A549 (cell line): ENCODE measurements around the gene DAB2IP. TPM values are rescaled to one million over a fixed set of nuclear protein-coding genes. Genes with fewer than 3 reads are reported as not detected.

Experiments
- ATAC-seq, 2 experiments: fragments of 200-7000 bp in 1 of 2; fragments of >200 bp in 1 of 2; cut with Nextera tagmentation in 1 of 2; cut with Tn5 transposase in 1 of 2; 3 replicates each; pipeline versions ENCODE4 v1.8.0 to v1.9.1; 2018 to 2020; ENCODE audit warnings: mild to moderate bottlenecking in 1 of 2, moderate library complexity in 1 of 2
- CTCF ChIA-PET: fragments of 300-600 bp; sonication (Branson Sonifier 250); formaldehyde crosslinking; extraction: SDS; loops from one replicate; lab custom pipeline; 2021; ENCODE audit warnings: antibody characterized with exemption, inconsistent platforms; lab: Yijun Ruan, JAX
- POLR2A ChIA-PET: fragments of 350-600 bp; formaldehyde crosslinking; extraction: SDS; loops from one replicate; lab custom pipeline; 2021; ENCODE audit warnings: antibody characterized with exemption, inconsistent platforms; lab: Yijun Ruan, JAX
- DNase-seq, 2 experiments: peaks; one replicate each; pipeline versions ENCODE4 v3.0.0 to v3.0.0-alpha.2; 2011 to 2016; ENCODE audit warnings: low read depth in 1 of 2, low spot score in 1 of 2
- FAIRE-seq: peaks from 2 replicates; lab custom pipeline; 2011; peaks lifted over from hg19 to GRCh38; lab: Jason Lieb, UNC
- H3K27ac ChIP-seq, 2 experiments: fragments of >200 bp; sonication (Bioruptor Twin); formaldehyde crosslinking; 3 replicates each; pipeline ENCODE4 v1.5.1; 2016 to 2017
- H3K4me1 ChIP-seq: fragments of >200 bp; sonication (Bioruptor Twin); formaldehyde crosslinking; 3 replicates; pipeline ENCODE4 v1.6.1; 2016
- H3K4me2 ChIP-seq: fragments of >200 bp; sonication (Bioruptor Twin); formaldehyde crosslinking; 3 replicates; pipeline ENCODE4 v1.6.1; 2016
- H3K4me3 ChIP-seq: fragments of >200 bp; sonication (Bioruptor Twin); formaldehyde crosslinking; 3 replicates; pipeline ENCODE4 v1.5.1; 2016
- H3K9me3 ChIP-seq: fragments of >200 bp; sonication (Bioruptor Twin); formaldehyde crosslinking; 3 replicates; pipeline ENCODE4 v1.6.1; 2016
- ATOH8 ChIP-seq: fragments of 250-450 bp; sonication (Bioruptor Pico); IDR thresholded peaks from 2 replicates; pipeline ENCODE4 v1.5.0; 2020; ENCODE audit warnings: low read depth, mild to moderate bottlenecking, moderate library complexity
- BCL3 ChIP-seq: fragments of >200 bp; sonication (Bioruptor Twin); formaldehyde crosslinking; IDR thresholded peaks from 3 replicates; pipeline ENCODE4 v1.6.1; 2016
- BHLHE40 ChIP-seq: IDR thresholded peaks from 2 replicates; pipeline ENCODE4 v1.6.1; 2012; ENCODE audit warnings: low read depth, low read length, inconsistent platforms
- CBX2 ChIP-seq: fragments of 200-600 bp; sonication (generic); IDR thresholded peaks from 2 replicates; pipeline ENCODE4 v1.6.1; 2016; ENCODE audit warnings: low read depth, mild to moderate bottlenecking, borderline replicate concordance
- E2F6 ChIP-seq: IDR thresholded peaks from 2 replicates; pipeline ENCODE4 v1.6.1; 2012; ENCODE audit warnings: low read depth, borderline replicate concordance
- EHF ChIP-seq: fragments of 250-450 bp; sonication (Bioruptor Pico); IDR thresholded peaks from 2 replicates; pipeline ENCODE4 v1.5.0; 2020; ENCODE audit warnings: mild to moderate bottlenecking
- ELK1 ChIP-seq: fragments of 150-350 bp; IDR thresholded peaks from 2 replicates; pipeline ENCODE4 v1.6.1; 2014; ENCODE audit warnings: low read depth, mild to moderate bottlenecking, low read length
- EP300 ChIP-seq, 2 experiments: fragments of >200 bp; sonication (Bioruptor Twin); formaldehyde crosslinking; IDR thresholded peaks; 2 replicates in 1 of 2; 3 replicates in 1 of 2; pipeline ENCODE4 v1.6.1; 2016 to 2017
- GATA3 ChIP-seq: IDR thresholded peaks from 2 replicates; pipeline ENCODE4 v1.6.1; 2012; ENCODE audit warnings: borderline replicate concordance
- HES2 ChIP-seq: fragments of >200 bp; sonication (Bioruptor Twin); formaldehyde crosslinking; IDR thresholded peaks from 2 replicates; pipeline ENCODE4 v1.6.1; 2016
- HEYL ChIP-seq: fragments of 250-450 bp; sonication (Bioruptor Pico); IDR thresholded peaks from 2 replicates; pipeline ENCODE4 v1.8.0; 2021; ENCODE audit warnings: mild to moderate bottlenecking, moderate library complexity
- HOXB13 ChIP-seq: fragments of 250-450 bp; sonication (Bioruptor Pico); IDR thresholded peaks from 2 replicates; pipeline ENCODE4 v1.5.0; 2020; ENCODE audit warnings: low read depth, mild to moderate bottlenecking, moderate library complexity
- JUN ChIP-seq, 2 experiments: fragments of >200 bp; sonication (Bioruptor Twin); formaldehyde crosslinking; IDR thresholded peaks; 2 replicates in 1 of 2; 3 replicates in 1 of 2; pipeline ENCODE4 v1.6.1; 2016 to 2017
- JUNB ChIP-seq: fragments of >200 bp; sonication (Bioruptor Twin); formaldehyde crosslinking; IDR thresholded peaks from 2 replicates; pipeline ENCODE4 v1.6.1; 2016
- KDM1A ChIP-seq: fragments of 200-600 bp; sonication (generic); IDR thresholded peaks from 2 replicates; pipeline ENCODE4 v1.6.1; 2016; ENCODE audit warnings: low read depth, mild to moderate bottlenecking
- KDM5A ChIP-seq: fragments of 200-600 bp; sonication (generic); IDR thresholded peaks from 2 replicates; pipeline ENCODE4 v1.6.1; 2016; ENCODE audit warnings: antibody characterized with exemption, mild to moderate bottlenecking
- MAX ChIP-seq: IDR thresholded peaks from 2 replicates; pipeline ENCODE4 v1.6.1; 2012
- MAZ ChIP-seq: fragments of 150-350 bp; IDR thresholded peaks from 2 replicates; pipeline ENCODE4 v1.6.1; 2014; ENCODE audit warnings: antibody characterized with exemption, low read depth, low read length, borderline replicate concordance
- MYC ChIP-seq: IDR thresholded peaks from 2 replicates; pipeline ENCODE4 v1.6.1; 2012; ENCODE audit warnings: mild to moderate bottlenecking, inconsistent platforms, low read length, improper control_type of control experiment, borderline replicate concordance
- PBX3 ChIP-seq: IDR thresholded peaks from 2 replicates; pipeline ENCODE4 v1.6.1; 2012
- POLR2AphosphoS2 ChIP-seq: conservative IDR thresholded peaks from 2 replicates; pipeline ENCODE4 v1.6.1; 2012; ENCODE audit warnings: low read length, improper control_type of control experiment, inconsistent platforms
- RAD21 ChIP-seq, 2 experiments: fragments of >200 bp in 1 of 2; sonication (Bioruptor Twin) in 1 of 2; formaldehyde crosslinking in 1 of 2; IDR thresholded peaks in 1 of 2; conservative IDR thresholded peaks in 1 of 2; 2 replicates in 1 of 2; 3 replicates in 1 of 2; pipeline ENCODE4 v1.6.1; 2012 to 2018; ENCODE audit warnings: inconsistent platforms in 1 of 2
- SMC3 ChIP-seq: fragments of >200 bp; sonication (Bioruptor Twin); formaldehyde crosslinking; IDR thresholded peaks from 3 replicates; pipeline ENCODE4 v1.6.1; 2018; ENCODE audit warnings: inconsistent platforms
- SREBF2 ChIP-seq: fragments of 450-650 bp; IDR thresholded peaks from 2 replicates; pipeline ENCODE4 v1.6.1; 2014; ENCODE audit warnings: mild to moderate bottlenecking, moderate library complexity
- ZC3H11A ChIP-seq: fragments of 450-650 bp; IDR thresholded peaks from 2 replicates; pipeline ENCODE4 v1.6.1; 2014; ENCODE audit warnings: antibody characterized with exemption, mild to moderate bottlenecking
- WGBS: methylation state at CpG from one replicate; pipeline ENCODE4 v1.1.6; 2017; ENCODE audit errors: missing lambda C conversion rate; 5-methylcytosine and 5-hydroxymethylcytosine counted together
- polyA plus RNA-seq, 4 experiments: library from polyadenylated mRNA; depleted of rRNA in 3 of 4; stranded (reverse); fragments of >200 nt; fragmentation: RNase III in 1 of 4; extraction: RNeasy Plus Mini Kit Qiagen cat#74134 plus additional on column Dnase treatment in 1 of 4; gene quantifications; 2 replicates in 3 of 4; 3 replicates in 1 of 4; pipeline ENCODE4 v1.2.3, GENCODE V29; 2011 to 2017

The DAB2IP gene
- polyA plus RNA-seq, 2 of the 4 experiments (the other 2 are of a cell fraction) = 9.7 to 13.9 TPM

GRCh38 chr9:121718501-121718900 is 67.1 kb downstream of the DAB2IP start:
- Histone ChIP-seq H3K4me3 (no peak overlapping the region), H3K4me2 (no peak overlapping the region), H3K9me3 (no peaks in the 10 kb centered on the region)
- TF ChIP-seq POLR2AphosphoS2 (no peak), BHLHE40 (no peak), MYC (no peak), HEYL (CRISPR knock-in tag) (no peak), SMC3 (no peak), PBX3 (no peak), E2F6 (no peak), EHF (CRISPR knock-in tag) (no peak), KDM1A (no peak), BCL3 (no peak), MAZ (no peak), HOXB13 (CRISPR knock-in tag) (no peak), JUNB (no peak), RAD21 (conservative IDR thresholded peaks at IDR 0.05 in 1 of 2, IDR thresholded peaks at IDR 0.05 in 1 of 2) (no peak), CBX2 (no peak), MAX (no peak), EP300 (IDR thresholded peaks at IDR 0.05) (no peak), ZC3H11A (no peak), JUN (IDR thresholded peaks at IDR 0.05) (no peak), ELK1 (no peak)
- TF ChIP-seq, all 56 proteins: peak for 0
- ChIA-PET CTCF (interaction anchor here (1.3 to 1.7 kb wide), 3 partner anchors 14 to 83 kb away, joined by 3 to 4 read pairs (median 3); no protein-coding TSS in a partner anchor), POLR2A (no interaction called here)
- FAIRE-seq (no peak), ATAC-seq (no peak), DNase-seq (no peak)
- WGBS = 92% methylated on average over 6 of the region's 6 CpGs
- Histone ChIP-seq H3K4me1 (peaks cover 18% of the 10 kb centered on the region; the same call in 2 of the 3 replicates), H3K27ac (no peak overlapping the region)

GRCh38 chr9:121720311-121721057 is 69.0 kb downstream of the DAB2IP start:
- CTCF ChIA-PET = interaction anchor here (0.8 to 2.8 kb wide), 9 partner anchors 8 to 141 kb away, joined by 3 to 9 read pairs (median 4); no protein-coding TSS in a partner anchor
- H3K27ac ChIP-seq = no peak overlapping the region
- H3K9me3 ChIP-seq = no peaks in the 10 kb centered on the region
- DNase-seq (no peak), ATAC-seq (peak in 1 of 2 experiments; percentile 26; a peak in 2 of 6 replicates), FAIRE-seq (no peak)
- peaks cover 18% of the 10 kb centered on the region; the same call in 2 of the 3 replicates for H3K4me1 ChIP-seq
- 79% methylated on average over 7 of the region's 7 CpGs for WGBS
- TF ChIP-seq ATOH8 (CRISPR knock-in tag) (no peak), GATA3 (no peak), HES2 (no peak), KDM5A (no peak), SREBF2 (no peak)
- H3K4me2 ChIP-seq = no peak overlapping the region
- H3K4me3 ChIP-seq = no peak overlapping the region
- POLR2A ChIA-PET = no interaction called here
